Measurements from ENCODE around the gene HLA-DQB2.
"Not testable (repeated sequence)": the region's sequence is repeated elsewhere in the genome, so short reads cannot be mapped to it uniquely, and the experiment has no call there.

- not testable (repeated sequence) for TF ChIP-seq CTCF, POLR2A (IDR thresholded peaks at IDR 0.05)
These were observed 42.1 kb upstream of the HLA-DQB2 start for GRCh38 chr6:32805404-32805803.

Measured in uterus (tissue), 2 donors.